NB4 (cell line): Measurements from ENCODE around the gene GABRR3.

ENCODE experiments used
- TF ChIP-seq, protein P1 (sequence below): IDR thresholded peaks from one replicate; pipeline ENCODE4 v1.5.1; 2012; ENCODE audit warnings: low read depth, low read length
- TF ChIP-seq, protein P2 (sequence below): IDR thresholded peaks from 2 replicates; pipeline ENCODE4 v1.6.1; 2011; ENCODE audit warnings: low read depth, low read length

DNA sequence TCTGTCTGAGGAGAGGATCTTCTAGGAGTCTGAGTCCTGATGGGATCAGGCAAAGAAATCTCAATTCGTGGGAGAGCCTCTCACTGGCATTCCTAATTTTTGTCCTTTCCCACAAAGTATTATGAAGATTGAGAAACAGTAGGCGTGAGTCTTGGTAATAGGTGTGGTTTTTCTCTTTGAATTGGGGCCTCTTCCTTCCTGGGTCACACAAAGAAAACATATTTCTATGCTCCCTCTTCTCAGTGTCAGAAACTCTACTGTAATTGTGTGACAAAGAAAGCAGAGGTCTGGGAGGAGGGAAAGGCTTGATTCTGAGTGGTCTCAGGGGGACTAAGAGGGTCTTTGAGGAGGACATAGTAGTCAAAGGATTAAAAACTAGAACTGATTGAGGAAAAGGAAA lies 6.0 kb downstream of the GABRR3 start:
- TF ChIP-seq, protein P1, sequence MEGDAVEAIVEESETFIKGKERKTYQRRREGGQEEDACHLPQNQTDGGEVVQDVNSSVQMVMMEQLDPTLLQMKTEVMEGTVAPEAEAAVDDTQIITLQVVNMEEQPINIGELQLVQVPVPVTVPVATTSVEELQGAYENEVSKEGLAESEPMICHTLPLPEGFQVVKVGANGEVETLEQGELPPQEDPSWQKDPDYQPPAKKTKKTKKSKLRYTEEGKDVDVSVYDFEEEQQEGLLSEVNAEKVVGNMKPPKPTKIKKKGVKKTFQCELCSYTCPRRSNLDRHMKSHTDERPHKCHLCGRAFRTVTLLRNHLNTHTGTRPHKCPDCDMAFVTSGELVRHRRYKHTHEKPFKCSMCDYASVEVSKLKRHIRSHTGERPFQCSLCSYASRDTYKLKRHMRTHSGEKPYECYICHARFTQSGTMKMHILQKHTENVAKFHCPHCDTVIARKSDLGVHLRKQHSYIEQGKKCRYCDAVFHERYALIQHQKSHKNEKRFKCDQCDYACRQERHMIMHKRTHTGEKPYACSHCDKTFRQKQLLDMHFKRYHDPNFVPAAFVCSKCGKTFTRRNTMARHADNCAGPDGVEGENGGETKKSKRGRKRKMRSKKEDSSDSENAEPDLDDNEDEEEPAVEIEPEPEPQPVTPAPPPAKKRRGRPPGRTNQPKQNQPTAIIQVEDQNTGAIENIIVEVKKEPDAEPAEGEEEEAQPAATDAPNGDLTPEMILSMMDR: no peak
- TF ChIP-seq, protein P2, sequence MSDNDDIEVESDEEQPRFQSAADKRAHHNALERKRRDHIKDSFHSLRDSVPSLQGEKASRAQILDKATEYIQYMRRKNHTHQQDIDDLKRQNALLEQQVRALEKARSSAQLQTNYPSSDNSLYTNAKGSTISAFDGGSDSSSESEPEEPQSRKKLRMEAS: no peak
